ENCODE results near the gene ZBTB7C.

Gene ZBTB7C

GRCh38 chr18:48356151-48356745, 52.9 kb downstream of the ZBTB7C start:
- no peak for DNase-seq (ENCODE audit: low read depth)
- TF ChIP-seq CTCF (conservative IDR thresholded peaks at IDR 0.05; ENCODE audit: low read depth, low read length), result no peak
- no peak overlapping the region for H3K4me3 ChIP-seq (ENCODE audit: low read length)

- no peak overlapping the region for H3K4me3 ChIP-seq (ENCODE audit: low read length)
- DNase-seq (ENCODE audit: low read depth), result no peak
- TF ChIP-seq CTCF (conservative IDR thresholded peaks at IDR 0.05; ENCODE audit: low read depth, low read length), result no peak
Observed at GRCh38 chr18:48355276-48356115, 53.7 kb downstream of the ZBTB7C start.

GRCh38 chr18:48354746-48355260, 54.4 kb downstream of the ZBTB7C start:
- no peak overlapping the region for H3K4me3 ChIP-seq (ENCODE audit: low read length)
- DNase-seq (ENCODE audit: low read depth), result no peak
- no peak for TF ChIP-seq CTCF (conservative IDR thresholded peaks at IDR 0.05; ENCODE audit: low read depth, low read length)

- no peak for TF ChIP-seq CTCF (conservative IDR thresholded peaks at IDR 0.05; ENCODE audit: low read depth, low read length)
- no peak for DNase-seq (ENCODE audit: low read depth)
- no peak overlapping the region for H3K4me3 ChIP-seq (ENCODE audit: low read length)
Observed at GRCh38 chr18:48352051-48352755, 57.0 kb downstream of the ZBTB7C start.

GRCh38 chr18:48351216-48352050, 57.8 kb downstream of the ZBTB7C start:
- H3K4me3 ChIP-seq (ENCODE audit: low read length), result no peak overlapping the region
- TF ChIP-seq CTCF (conservative IDR thresholded peaks at IDR 0.05; ENCODE audit: low read depth, low read length), result no peak
- no peak for DNase-seq (ENCODE audit: low read depth)

GRCh38 chr18:48348739-48349138, 60.4 kb downstream of the ZBTB7C start:
- no peak for TF ChIP-seq CTCF (conservative IDR thresholded peaks at IDR 0.05; ENCODE audit: low read depth, low read length)
- no peak overlapping the region for H3K4me3 ChIP-seq (ENCODE audit: low read length)
- DNase-seq (ENCODE audit: low read depth), result no peak
